Gastroesophageal sphincter (tissue), 3 donors: ENCODE measurements around the gene POLR3C.

ENCODE experiments used
- POLR2A ChIP-seq, 2 donors: fragments of 450-650 bp; IDR thresholded peaks; one replicate each; pipeline ENCODE4 v1.6.1; 2017; ENCODE audit warnings: antibody characterized with exemption in 2 of 2, mild to moderate bottlenecking in 2 of 2, moderate library complexity in 1 of 2
- TF ChIP-seq, protein P1 (sequence below), 4 experiments: fragments of 200-600 bp in 2 of 4; fragments of 450-650 bp in 2 of 4; sonication (generic) in 1 of 4; IDR thresholded peaks; one replicate each; pipeline ENCODE4 v1.5.1; 2017 to 2019; ENCODE audit warnings: antibody characterized with exemption in 4 of 4, mild to moderate bottlenecking in 2 of 4, moderate library complexity in 2 of 4

DNA sequence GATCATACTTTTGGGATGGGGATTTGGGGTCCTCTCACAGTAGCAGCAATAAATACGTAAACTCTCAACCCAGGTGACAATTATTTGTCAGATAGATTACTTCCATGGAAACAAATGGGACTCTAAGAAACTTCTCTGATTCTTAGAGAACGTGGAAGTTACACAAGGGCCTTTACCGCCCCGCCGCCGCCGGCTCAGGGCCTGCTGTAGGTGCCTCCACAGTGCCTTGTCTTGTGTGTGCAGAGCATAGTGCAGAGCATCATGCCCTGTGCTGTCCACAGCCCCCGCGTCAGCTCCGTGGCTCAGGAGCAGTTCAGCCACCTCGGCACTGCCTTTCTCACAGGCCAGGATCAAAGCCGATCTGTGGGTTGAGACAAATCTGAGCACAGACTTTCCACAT, 50.6 kb downstream of the POLR3C start:
- no peak for TF ChIP-seq POLR2A (IDR thresholded peaks at IDR 0.05)
- TF ChIP-seq, protein P1, sequence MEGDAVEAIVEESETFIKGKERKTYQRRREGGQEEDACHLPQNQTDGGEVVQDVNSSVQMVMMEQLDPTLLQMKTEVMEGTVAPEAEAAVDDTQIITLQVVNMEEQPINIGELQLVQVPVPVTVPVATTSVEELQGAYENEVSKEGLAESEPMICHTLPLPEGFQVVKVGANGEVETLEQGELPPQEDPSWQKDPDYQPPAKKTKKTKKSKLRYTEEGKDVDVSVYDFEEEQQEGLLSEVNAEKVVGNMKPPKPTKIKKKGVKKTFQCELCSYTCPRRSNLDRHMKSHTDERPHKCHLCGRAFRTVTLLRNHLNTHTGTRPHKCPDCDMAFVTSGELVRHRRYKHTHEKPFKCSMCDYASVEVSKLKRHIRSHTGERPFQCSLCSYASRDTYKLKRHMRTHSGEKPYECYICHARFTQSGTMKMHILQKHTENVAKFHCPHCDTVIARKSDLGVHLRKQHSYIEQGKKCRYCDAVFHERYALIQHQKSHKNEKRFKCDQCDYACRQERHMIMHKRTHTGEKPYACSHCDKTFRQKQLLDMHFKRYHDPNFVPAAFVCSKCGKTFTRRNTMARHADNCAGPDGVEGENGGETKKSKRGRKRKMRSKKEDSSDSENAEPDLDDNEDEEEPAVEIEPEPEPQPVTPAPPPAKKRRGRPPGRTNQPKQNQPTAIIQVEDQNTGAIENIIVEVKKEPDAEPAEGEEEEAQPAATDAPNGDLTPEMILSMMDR (IDR thresholded peaks at IDR 0.05) = no peak
